Measurements from ENCODE around the gene NRIP1. TPM values are rescaled to one million over a fixed set of nuclear protein-coding genes. Genes with fewer than 3 reads are reported as not detected.

NRIP1 gene
- total and polyA plus RNA-seq, 9 of the 15 experiments (the other 6 are each of a cell fraction or from before 2014, with no cell fraction given): 4.3 to 42.8 (median 19.6) TPM

DNA sequence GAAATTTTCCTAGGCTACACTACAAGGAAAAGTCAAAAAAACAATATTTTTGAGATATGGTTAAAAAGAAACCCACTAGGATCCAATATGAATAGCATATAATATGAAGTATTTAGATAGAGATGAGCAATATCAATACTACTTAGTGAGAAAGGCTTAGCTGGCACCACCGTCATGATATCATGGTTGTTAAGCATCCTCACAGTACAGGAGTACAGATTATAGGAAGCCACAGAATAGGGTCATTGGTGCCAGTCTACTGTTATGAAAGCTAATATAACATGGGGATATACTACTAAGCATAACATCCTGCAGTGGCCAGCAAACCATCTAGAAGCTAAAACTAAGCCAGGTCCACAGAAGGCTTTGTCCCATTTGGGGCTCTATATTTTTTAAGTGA, 28.4 kb upstream of the NRIP1 start (continued):
- TF ChIP-seq MCM5 (IDR thresholded peaks at IDR 0.05; ENCODE audit: low read depth) (no peak), RFX1 (IDR thresholded peaks at IDR 0.05) (no peak), ZBTB7A (IDR thresholded peaks at IDR 0.05; ENCODE audit: borderline replicate concordance, control insufficient read depth, low read depth, low read length) (no peak), CEBPB (tag; IDR thresholded peaks at IDR 0.05) (no peak), NELFE (IDR thresholded peaks at IDR 0.05; ENCODE audit: insufficient read depth, insufficient read length) (no peak), NFE2L1 (tag; IDR thresholded peaks at IDR 0.05; ENCODE audit: borderline replicate concordance, low read depth) (no peak)
- TF ChIP-seq, protein P1, sequence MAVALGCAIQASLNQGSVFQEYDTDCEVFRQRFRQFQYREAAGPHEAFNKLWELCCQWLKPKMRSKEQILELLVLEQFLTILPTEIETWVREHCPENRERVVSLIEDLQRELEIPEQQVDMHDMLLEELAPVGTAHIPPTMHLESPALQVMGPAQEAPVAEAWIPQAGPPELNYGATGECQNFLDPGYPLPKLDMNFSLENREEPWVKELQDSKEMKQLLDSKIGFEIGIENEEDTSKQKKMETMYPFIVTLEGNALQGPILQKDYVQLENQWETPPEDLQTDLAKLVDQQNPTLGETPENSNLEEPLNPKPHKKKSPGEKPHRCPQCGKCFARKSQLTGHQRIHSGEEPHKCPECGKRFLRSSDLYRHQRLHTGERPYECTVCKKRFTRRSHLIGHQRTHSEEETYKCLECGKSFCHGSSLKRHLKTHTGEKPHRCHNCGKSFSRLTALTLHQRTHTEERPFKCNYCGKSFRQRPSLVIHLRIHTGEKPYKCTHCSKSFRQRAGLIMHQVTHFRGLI (CRISPR knock-in tag; IDR thresholded peaks at IDR 0.05): no peak

DNA sequence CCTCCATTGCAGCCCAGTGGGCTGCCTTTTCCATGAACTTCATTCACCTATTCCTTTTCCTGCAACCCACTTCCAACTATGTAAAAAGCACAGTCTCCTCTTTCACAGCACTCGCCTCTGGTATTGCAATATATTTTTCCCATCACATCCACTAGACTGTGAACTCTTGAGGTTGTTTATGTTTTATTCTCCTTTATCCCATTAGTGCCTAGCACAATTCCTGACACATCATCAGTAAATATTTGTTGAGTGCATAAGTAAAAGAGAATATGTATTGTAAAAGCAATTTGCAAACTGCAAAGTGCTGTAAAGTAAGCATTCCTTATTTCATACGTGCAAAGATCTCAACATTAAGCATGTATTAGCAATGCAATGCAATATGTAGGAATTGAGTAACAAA, 27.9 kb upstream of the NRIP1 start:
- CTCF ChIA-PET (ENCODE audit: low intra/inter-chr PET ratio): no interaction called here
- no peak for FAIRE-seq
- H3K4me1 ChIP-seq (replicated peaks in 1 of 2; ENCODE audit: control insufficient read depth in 2 of 2, insufficient read depth in 2 of 2, low read length in 2 of 2): no peaks in the 10 kb centered on the region
- no peak overlapping the region for H3K4me3 ChIP-seq
- intact Hi-C loops (cut with micrococcal nuclease) (no loop called here), in situ Hi-C loops (cut with MboI) (no loop called here)
- POLR2A ChIA-PET: no interaction called here
- no peak overlapping the region for H3K4me2 ChIP-seq (ENCODE audit: insufficient read depth, low read length)
- no TSS peak for BruUV-seq (replicated peaks)
- no peaks in the 10 kb centered on the region for H4K20me1 ChIP-seq (replicated peaks; ENCODE audit: control insufficient read depth, insufficient read depth, low read length)
- DNase-seq (ENCODE audit: extremely low read depth in 1 of 4, low spot score in 3 of 4): no peak
- no peaks in the 10 kb centered on the region for H3K9me1 ChIP-seq (ENCODE audit: control insufficient read depth, insufficient read depth, low read length)
- no peak overlapping the region for H2AFZ ChIP-seq (ENCODE audit: low read depth, low read length)
- WGBS (ENCODE audit: insufficient coverage, low coverage, missing lambda C conversion rate): 18% methylated on average over 2 of the region's 2 CpGs
- no peaks in the 10 kb centered on the region for H3K9me3 ChIP-seq (replicated peaks; ENCODE audit: control insufficient read depth, insufficient read depth, low read depth, low read length)
- H3K79me2 ChIP-seq (ENCODE audit: control insufficient read depth, insufficient read depth, low read length): no peaks in the 10 kb centered on the region
- no peak overlapping the region for H3K27ac ChIP-seq (ENCODE audit: extremely low read depth, low read depth, low read length)
- no peak for ATAC-seq
- no peak overlapping the region for H3K9ac ChIP-seq (ENCODE audit: insufficient read depth in 1 of 2, low read depth in 2 of 2, low read length in 2 of 2)
- no peaks in the 10 kb centered on the region for H3K36me3 ChIP-seq (ENCODE audit: control insufficient read depth, insufficient read depth, low read length)
- H3K27me3 ChIP-seq (ENCODE audit: control insufficient read depth in 2 of 2, insufficient read depth in 2 of 2, low read length in 2 of 2): 0 out of 5 replicates have a peak, but pooled peaks cover 0 to 2% of the 10 kb centered on the region in 2 experiments
- TF ChIP-seq, protein P2, sequence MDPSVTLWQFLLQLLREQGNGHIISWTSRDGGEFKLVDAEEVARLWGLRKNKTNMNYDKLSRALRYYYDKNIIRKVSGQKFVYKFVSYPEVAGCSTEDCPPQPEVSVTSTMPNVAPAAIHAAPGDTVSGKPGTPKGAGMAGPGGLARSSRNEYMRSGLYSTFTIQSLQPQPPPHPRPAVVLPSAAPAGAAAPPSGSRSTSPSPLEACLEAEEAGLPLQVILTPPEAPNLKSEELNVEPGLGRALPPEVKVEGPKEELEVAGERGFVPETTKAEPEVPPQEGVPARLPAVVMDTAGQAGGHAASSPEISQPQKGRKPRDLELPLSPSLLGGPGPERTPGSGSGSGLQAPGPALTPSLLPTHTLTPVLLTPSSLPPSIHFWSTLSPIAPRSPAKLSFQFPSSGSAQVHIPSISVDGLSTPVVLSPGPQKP (CRISPR knock-in tag; IDR thresholded peaks at IDR 0.05): no peak
- TF ChIP-seq ZNF436 (CRISPR knock-in tag; IDR thresholded peaks at IDR 0.05) (no peak), ZNF12 (CRISPR knock-in tag; IDR thresholded peaks at IDR 0.05) (no peak), DNMT1 (IDR thresholded peaks at IDR 0.05) (no peak), SETDB1 (IDR thresholded peaks at IDR 0.05; ENCODE audit: low read length) (no peak), PRMT5 (CRISPR knock-in tag; IDR thresholded peaks at IDR 0.05) (no peak), SMARCB1 (IDR thresholded peaks at IDR 0.05; ENCODE audit: insufficient read length, low read depth) (no peak), HNRNPH1 (optimal IDR thresholded peaks at IDR 0.05; ENCODE audit: low read depth, low read length) (no peak), HLTF (IDR thresholded peaks at IDR 0.05) (no peak)
- TF ChIP-seq, protein P3, sequence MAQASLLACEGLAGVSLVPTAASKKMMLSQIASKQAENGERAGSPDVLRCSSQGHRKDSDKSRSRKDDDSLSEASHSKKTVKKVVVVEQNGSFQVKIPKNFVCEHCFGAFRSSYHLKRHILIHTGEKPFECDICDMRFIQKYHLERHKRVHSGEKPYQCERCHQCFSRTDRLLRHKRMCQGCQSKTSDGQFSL (CRISPR knock-in tag; IDR thresholded peaks at IDR 0.05): no peak
- TF ChIP-seq, protein P3 (tag; IDR thresholded peaks at IDR 0.05): no peak
- TF ChIP-seq, protein P4, sequence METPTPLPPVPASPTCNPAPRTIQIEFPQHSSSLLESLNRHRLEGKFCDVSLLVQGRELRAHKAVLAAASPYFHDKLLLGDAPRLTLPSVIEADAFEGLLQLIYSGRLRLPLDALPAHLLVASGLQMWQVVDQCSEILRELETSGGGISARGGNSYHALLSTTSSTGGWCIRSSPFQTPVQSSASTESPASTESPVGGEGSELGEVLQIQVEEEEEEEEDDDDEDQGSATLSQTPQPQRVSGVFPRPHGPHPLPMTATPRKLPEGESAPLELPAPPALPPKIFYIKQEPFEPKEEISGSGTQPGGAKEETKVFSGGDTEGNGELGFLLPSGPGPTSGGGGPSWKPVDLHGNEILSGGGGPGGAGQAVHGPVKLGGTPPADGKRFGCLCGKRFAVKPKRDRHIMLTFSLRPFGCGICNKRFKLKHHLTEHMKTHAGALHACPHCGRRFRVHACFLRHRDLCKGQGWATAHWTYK (CRISPR knock-in tag; IDR thresholded peaks at IDR 0.05): no peak

Data from K562 (cell line).